MG63 (cell line): ENCODE results near the gene TCAP. TPM values are rescaled to one million over a fixed set of nuclear protein-coding genes. Genes with fewer than 3 reads are reported as not detected.

Experiments
- DNase-seq: peaks from one replicate; pipeline ENCODE4 v3.0.0-alpha.2; 2020
- H3K27me3 ChIP-seq: fragments of 250-450 bp; sonication (Bioruptor Pico); 2 replicates; pipeline ENCODE4 v1.5.1; 2020; ENCODE audit warnings: mild to moderate bottlenecking, moderate library complexity
- H3K36me3 ChIP-seq: fragments of 250-450 bp; sonication (Bioruptor Pico); 2 replicates; pipeline ENCODE4 v1.5.1; 2020; ENCODE audit warnings: mild to moderate bottlenecking, moderate library complexity
- H3K4me3 ChIP-seq: fragments of 250-450 bp; sonication (Bioruptor Pico); 2 replicates; pipeline ENCODE4 v1.5.1; 2020; ENCODE audit warnings: mild to moderate bottlenecking, moderate library complexity
- H3K9me3 ChIP-seq: fragments of 250-450 bp; sonication (Bioruptor Pico); 2 replicates; pipeline ENCODE4 v1.5.1; 2020; ENCODE audit warnings: mild to moderate bottlenecking, moderate library complexity
- total RNA-seq: library from RNA; depleted of rRNA; stranded (reverse); fragments of >200 nt; shearing (Covaris generic); gene quantifications from 2 replicates; pipeline ENCODE4 v1.2.3, GENCODE V29; 2014; ENCODE audit warnings: low replicate concordance

The TCAP gene
- total RNA-seq, 1 experiment from 2014 or later, result 0.07 TPM

- Histone ChIP-seq H3K4me3 (no peak overlapping the region), H3K36me3 (peaks cover 3% of the 10 kb centered on the region; the same call in 1 of the 2 replicates), H3K27me3 (no peaks in the 10 kb centered on the region), H3K9me3 (no peaks in the 10 kb centered on the region)
- no peak for DNase-seq
These were observed 26.1 kb upstream of the TCAP start for GRCh38 chr17:39639043-39639442.

- H3K27me3 ChIP-seq, result no peaks in the 10 kb centered on the region
- no peaks in the 10 kb centered on the region for H3K9me3 ChIP-seq
- H3K4me3 ChIP-seq, result no peak overlapping the region
- no peak for DNase-seq
- peaks cover 3% of the 10 kb centered on the region; the same call in 1 of the 2 replicates for H3K36me3 ChIP-seq
These were observed 25.3 kb upstream of the TCAP start for GRCh38 chr17:39639566-39640458.

- Histone ChIP-seq H3K4me3 (no peak overlapping the region), H3K9me3 (no peaks in the 10 kb centered on the region), H3K36me3 (peaks cover 3% of the 10 kb centered on the region; the same call in 1 of the 2 replicates), H3K27me3 (no peaks in the 10 kb centered on the region)
- DNase-seq, result no peak
These were observed 24.5 kb upstream of the TCAP start for GRCh38 chr17:39640591-39641031.

GRCh38 chr17:39641097-39641496 lies 24.1 kb upstream of the TCAP start:
- peaks cover 3% of the 10 kb centered on the region; the same call in 1 of the 2 replicates for H3K36me3 ChIP-seq
- DNase-seq, result no peak
- H3K4me3 ChIP-seq, result no peak overlapping the region

GRCh38 chr17:39641883-39642282 lies 23.3 kb upstream of the TCAP start:
- no peaks in the 10 kb centered on the region for H3K9me3 ChIP-seq
- no peaks in the 10 kb centered on the region for H3K27me3 ChIP-seq

More at GRCh38 chr17:39641097-39641496, 24.1 kb upstream of the TCAP start:
- no peaks in the 10 kb centered on the region for H3K9me3 ChIP-seq
- H3K27me3 ChIP-seq, result no peaks in the 10 kb centered on the region

GRCh38 chr17:39642291-39643074 lies 22.7 kb upstream of the TCAP start:
- H3K4me3 ChIP-seq, result no peak overlapping the region
- H3K27me3 ChIP-seq, result no peaks in the 10 kb centered on the region
- no peaks in the 10 kb centered on the region for H3K9me3 ChIP-seq

More at GRCh38 chr17:39641883-39642282, 23.3 kb upstream of the TCAP start:
- no peak for DNase-seq
- Histone ChIP-seq H3K4me3 (no peak overlapping the region), H3K36me3 (peaks cover 3% of the 10 kb centered on the region; the same call in 1 of the 2 replicates)

GRCh38 chr17:39643271-39643670 lies 21.9 kb upstream of the TCAP start:
- Histone ChIP-seq H3K9me3 (no peaks in the 10 kb centered on the region), H3K4me3 (no peak overlapping the region), H3K27me3 (no peaks in the 10 kb centered on the region), H3K36me3 (peaks cover 3% of the 10 kb centered on the region; the same call in 1 of the 2 replicates)
- DNase-seq, result peak; percentile 58

More at GRCh38 chr17:39642291-39643074, 22.7 kb upstream of the TCAP start:
- peaks cover 3% of the 10 kb centered on the region; the same call in 1 of the 2 replicates for H3K36me3 ChIP-seq
- no peak for DNase-seq

- 0 out of 2 replicates have a peak, but pooled peaks cover 3% of the 10 kb centered on the region for H3K36me3 ChIP-seq
- no peaks in the 10 kb centered on the region for H3K9me3 ChIP-seq
- no peak for DNase-seq
- no peak overlapping the region for H3K4me3 ChIP-seq
- no peaks in the 10 kb centered on the region for H3K27me3 ChIP-seq
These were observed 17.9 kb upstream of the TCAP start for GRCh38 chr17:39647256-39647655.

- Histone ChIP-seq H3K9me3 (no peaks in the 10 kb centered on the region), H3K4me3 (no peak overlapping the region), H3K36me3 (peaks cover 7% of the 10 kb centered on the region), H3K27me3 (no peaks in the 10 kb centered on the region)
- no peak for DNase-seq
These were observed 16.4 kb upstream of the TCAP start for GRCh38 chr17:39648616-39649366.

GRCh38 chr17:39650121-39650579 lies 15.0 kb upstream of the TCAP start:
- H3K27me3 ChIP-seq, result no peaks in the 10 kb centered on the region
- peaks cover 18% of the 10 kb centered on the region for H3K36me3 ChIP-seq
- H3K9me3 ChIP-seq, result no peaks in the 10 kb centered on the region
- no peak for DNase-seq
- no peak overlapping the region for H3K4me3 ChIP-seq

- DNase-seq, result no peak
- H3K4me3 ChIP-seq, result no peak overlapping the region
- H3K27me3 ChIP-seq, result no peaks in the 10 kb centered on the region
- peaks cover 20% of the 10 kb centered on the region for H3K36me3 ChIP-seq
- H3K9me3 ChIP-seq, result no peaks in the 10 kb centered on the region
These were observed 13.1 kb upstream of the TCAP start for GRCh38 chr17:39651923-39652586.

GRCh38 chr17:39652587-39653315 lies 12.4 kb upstream of the TCAP start:
- no peaks in the 10 kb centered on the region for H3K27me3 ChIP-seq
- DNase-seq, result no peak
- no peak overlapping the region for H3K4me3 ChIP-seq
- peaks cover 20% of the 10 kb centered on the region for H3K36me3 ChIP-seq
- no peaks in the 10 kb centered on the region for H3K9me3 ChIP-seq

- H3K4me3 ChIP-seq, result no peak overlapping the region
- no peaks in the 10 kb centered on the region for H3K27me3 ChIP-seq
- no peak for DNase-seq
- peaks cover 20% of the 10 kb centered on the region for H3K36me3 ChIP-seq
- H3K9me3 ChIP-seq, result no peaks in the 10 kb centered on the region
These were observed 11.9 kb upstream of the TCAP start for GRCh38 chr17:39653316-39653661.

- peaks cover 20% of the 10 kb centered on the region for H3K36me3 ChIP-seq
- peak; percentile 54 for DNase-seq
- no peak overlapping the region for H3K4me3 ChIP-seq
- no peaks in the 10 kb centered on the region for H3K9me3 ChIP-seq
- H3K27me3 ChIP-seq, result no peaks in the 10 kb centered on the region
These were observed 11.4 kb upstream of the TCAP start for GRCh38 chr17:39653662-39654331.

GRCh38 chr17:39655105-39655504 lies 10.0 kb upstream of the TCAP start:
- Histone ChIP-seq H3K27me3 (no peaks in the 10 kb centered on the region), H3K36me3 (peaks cover 19% of the 10 kb centered on the region), H3K9me3 (no peaks in the 10 kb centered on the region), H3K4me3 (no peak overlapping the region)
- no peak for DNase-seq
